ENCODE data around the gene GLIS2. TPM values are rescaled to one million over a fixed set of nuclear protein-coding genes. Genes with fewer than 3 reads are reported as not detected.
A peak's percentile ranks its signal among the peaks of the same experiment; 100 is the strongest.

The GLIS2 gene
- total and polyA plus RNA-seq, 2 of the 4 experiments (the other 2 are of a cell fraction): 0.36 to 8.4 TPM

DNA sequence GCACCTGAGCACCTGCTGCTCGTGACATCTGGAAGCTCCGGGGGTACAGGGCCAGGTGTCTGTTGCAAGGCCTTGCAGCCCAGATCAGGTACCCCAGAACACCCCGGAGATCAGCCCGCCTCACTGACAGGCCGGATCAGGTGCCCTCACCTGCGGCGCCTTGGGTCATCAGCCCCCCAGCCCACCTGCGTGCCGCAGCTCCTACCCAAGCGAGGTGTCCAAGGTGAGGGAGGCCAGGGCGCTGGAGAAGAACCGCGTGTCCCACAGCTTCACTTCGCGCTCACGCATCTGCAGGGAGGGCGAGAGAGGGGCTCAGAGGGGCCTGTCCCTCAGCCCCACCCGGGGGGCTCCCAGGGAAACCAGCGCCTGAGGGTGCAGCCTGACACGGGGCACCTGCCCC is 71.9 kb downstream of the GLIS2 start:
- Histone ChIP-seq H2BK120ac (ENCODE audit: low read depth, low read length) (peak overlapping the region; percentile 62), H4K8ac (ENCODE audit: low read depth in 2 of 2, low read length in 2 of 2) (peak overlapping the region; percentile 36 to 74; a peak in 2 of 4 replicates), H3K9ac (ENCODE audit: low read depth, low read length) (no peak overlapping the region), H2AK9ac (replicated peaks; ENCODE audit: low read depth, low read length, poor library complexity) (peak overlapping the region; percentile 94), H4K20me1 (ENCODE audit: insufficient read depth, low read length) (peaks cover 44% of the 10 kb centered on the region), H3K56ac (ENCODE audit: extremely low read depth, insufficient read depth, low read length) (0 out of 2 replicates have a peak overlapping the region, but pooled peaks have one; percentile 3), H3K27me3 (ENCODE audit: control insufficient read depth, insufficient read depth, low read length) (no peaks in the 10 kb centered on the region), H3K4me1 (ENCODE audit: control insufficient read depth, insufficient read depth, low read length) (peaks cover 46% of the 10 kb centered on the region), H4K91ac (ENCODE audit: insufficient read depth, low read depth, low read length) (peak overlapping the region; percentile 75; the same call in 1 of the 2 replicates), H3K18ac (ENCODE audit: low read depth, low read length) (no peak overlapping the region), H3K27ac (ENCODE audit: insufficient read depth, low read length) (peak overlapping the region; percentile 18; the same call in 1 of the 2 replicates), H2AFZ (replicated peaks; ENCODE audit: low read length, poor library complexity) (peak overlapping the region; percentile 61), H3K4me2 (ENCODE audit: low read depth, low read length) (no peak overlapping the region), H3K9me3 (ENCODE audit: control insufficient read depth, insufficient read depth, low read length) (no peaks in the 10 kb centered on the region), H2BK20ac (ENCODE audit: low read depth, low read length) (0 out of 2 replicates have a peak overlapping the region, but pooled peaks have one; percentile 42), H3K4me3 (ENCODE audit: insufficient read depth, low read depth, low read length) (no peak overlapping the region), H2BK5ac (ENCODE audit: low read depth, low read length, poor library complexity, severe bottlenecking) (peak overlapping the region; percentile 54), H2BK15ac (ENCODE audit: low read depth, low read length) (peak overlapping the region; percentile 70; the same call in 2 of the 3 replicates), H2AK5ac (ENCODE audit: low read depth, low read length) (peak overlapping the region; percentile 93), H3K9me1 (ENCODE audit: insufficient read depth, low read length) (peaks cover 21% of the 10 kb centered on the region), H3K23ac (ENCODE audit: low read depth, low read length) (no peak overlapping the region), H3K36me3 (ENCODE audit: control insufficient read depth, insufficient read depth, low read length) (peaks cover 16% of the 10 kb centered on the region), H3K4ac (ENCODE audit: low read depth, low read length) (peak overlapping the region; percentile 87; the same call in 1 of the 2 replicates), H3K14ac (replicated peaks; ENCODE audit: low read depth, low read length) (peak overlapping the region; percentile 74; the same call in 1 of the 2 replicates), H4K5ac (ENCODE audit: low read depth, low read length) (no peak overlapping the region), H3K79me1 (ENCODE audit: low read depth in 1 of 2, low read length in 2 of 2) (peaks cover 0 to 76% of the 10 kb centered on the region in 2 experiments; a peak in 2 of 4 replicates)
- in situ Hi-C loops (cut with MboI; ENCODE audit: low sequenced_read_pairs) (no loop called here), intact Hi-C loops (cut with micrococcal nuclease) (no loop called here), dilution Hi-C loops (cut with HindIII; ENCODE audit: low sequenced_read_pairs, unreplicated experiment) (no loop called here)
- POLR2A ChIA-PET (ENCODE audit: unreplicated experiment): no interaction called here
- DNase-seq (no peak), ATAC-seq (ENCODE audit: low read depth) (no peak)
- CTCF ChIA-PET: interaction anchor here (2.4 kb wide), 1 partner anchor 15 kb away, joined by 7 read pairs; no protein-coding TSS in a partner anchor
- no peak for TF ChIP-seq SMC3 (IDR thresholded peaks at IDR 0.05; ENCODE audit: low read depth, low read length)
- TF ChIP-seq MAZ (IDR thresholded peaks at IDR 0.05; ENCODE audit: borderline replicate concordance, low read depth, low read length): no peak
- no peak for TF ChIP-seq MXI1 (IDR thresholded peaks at IDR 0.05; ENCODE audit: borderline replicate concordance, low read depth, low read length)
- no peak for TF ChIP-seq RCOR1 (IDR thresholded peaks at IDR 0.05; ENCODE audit: insufficient replicate concordance, low read length)
- TF ChIP-seq POLR2A (IDR thresholded peaks at IDR 0.05; ENCODE audit: low read depth, low read length): no peak
- no peak for TF ChIP-seq CEBPB (IDR thresholded peaks at IDR 0.05; ENCODE audit: low read depth, low read length)
- no peak for TF ChIP-seq NFE2L2 (IDR thresholded peaks at IDR 0.05; ENCODE audit: low read depth, low read length)
- TF ChIP-seq FOS (IDR thresholded peaks at IDR 0.05; ENCODE audit: low read depth, low read length): no peak
- TF ChIP-seq, protein P1, sequence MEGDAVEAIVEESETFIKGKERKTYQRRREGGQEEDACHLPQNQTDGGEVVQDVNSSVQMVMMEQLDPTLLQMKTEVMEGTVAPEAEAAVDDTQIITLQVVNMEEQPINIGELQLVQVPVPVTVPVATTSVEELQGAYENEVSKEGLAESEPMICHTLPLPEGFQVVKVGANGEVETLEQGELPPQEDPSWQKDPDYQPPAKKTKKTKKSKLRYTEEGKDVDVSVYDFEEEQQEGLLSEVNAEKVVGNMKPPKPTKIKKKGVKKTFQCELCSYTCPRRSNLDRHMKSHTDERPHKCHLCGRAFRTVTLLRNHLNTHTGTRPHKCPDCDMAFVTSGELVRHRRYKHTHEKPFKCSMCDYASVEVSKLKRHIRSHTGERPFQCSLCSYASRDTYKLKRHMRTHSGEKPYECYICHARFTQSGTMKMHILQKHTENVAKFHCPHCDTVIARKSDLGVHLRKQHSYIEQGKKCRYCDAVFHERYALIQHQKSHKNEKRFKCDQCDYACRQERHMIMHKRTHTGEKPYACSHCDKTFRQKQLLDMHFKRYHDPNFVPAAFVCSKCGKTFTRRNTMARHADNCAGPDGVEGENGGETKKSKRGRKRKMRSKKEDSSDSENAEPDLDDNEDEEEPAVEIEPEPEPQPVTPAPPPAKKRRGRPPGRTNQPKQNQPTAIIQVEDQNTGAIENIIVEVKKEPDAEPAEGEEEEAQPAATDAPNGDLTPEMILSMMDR (conservative IDR thresholded peaks at IDR 0.05; ENCODE audit: low read depth, low read length): no peak
- no peak for TF ChIP-seq BHLHE40 (IDR thresholded peaks at IDR 0.05; ENCODE audit: low read depth, low read length)
- BruUV-seq (replicated peaks): no TSS peak
- WGBS, 2 experiments (ENCODE audit: extremely low coverage in 2 of 2, insufficient read length in 1 of 2): 91% methylated on average over 10 of the region's 20 CpGs; no CpG with 5 or more reads in 1 of the 2 experiments

Measured in IMR-90 (cell line).